AG04449 (cell line): ENCODE measurements around the gene PIGV.

Experiments used
- CTCF ChIA-PET: fragments of 350-600 bp; formaldehyde crosslinking; extraction: SDS; loops from one replicate; lab custom pipeline; 2021; ENCODE audit warnings: antibody characterized with exemption; lab: Yijun Ruan, JAX
- POLR2A ChIA-PET: fragments of 400-600, 350-600 bp; formaldehyde crosslinking; extraction: SDS; loops from one replicate; lab custom pipeline; 2020; ENCODE audit warnings: antibody characterized with exemption, inconsistent platforms; lab: Yijun Ruan, JAX
- DNase-seq: peaks from one replicate; pipeline ENCODE4 v3.0.0-alpha.2; 2010; ENCODE audit warnings: low read depth, low spot score
- H3K4me3 ChIP-seq: 2 replicates; pipeline ENCODE4 v1.5.1; 2011; ENCODE audit warnings: low read depth, mild to moderate bottlenecking, control low read depth, low read length
- CTCF ChIP-seq: IDR thresholded peaks from one replicate; pipeline ENCODE4 v1.5.1; 2011; ENCODE audit warnings: mild to moderate bottlenecking, moderate library complexity, low read length, control low read depth, inconsistent platforms; ENCODE audit not compliant: insufficient read depth; ENCODE audit errors: missing control alignments

Gene PIGV

GRCh38 chr1:26822737-26823395 is 35.1 kb downstream of the PIGV start:
- no peak for DNase-seq
- ChIA-PET POLR2A (no interaction called here), CTCF (interaction anchor here (0.9 to 4.4 kb wide), 7 partner anchors 12 to 323 kb away, joined by 3 to 36 read pairs (median 4); no protein-coding TSS in a partner anchor)
- no peak for TF ChIP-seq CTCF
- no peak overlapping the region for H3K4me3 ChIP-seq

GRCh38 chr1:26824731-26825130 is 37.0 kb downstream of the PIGV start:
- ChIA-PET CTCF (interaction anchor here (0.7 to 4.4 kb wide), 8 partner anchors 10 to 221 kb away, joined by 3 to 36 read pairs (median 5); partner anchors contain the start of gene GPN2), POLR2A (no interaction called here)
- no peak for TF ChIP-seq CTCF
- no peak overlapping the region for H3K4me3 ChIP-seq
- DNase-seq: no peak

GRCh38 chr1:26826261-26827105 is 38.7 kb downstream of the PIGV start, which contains the start of gene ZDHHC18:
Gene ZDHHC18 (plus strand): TSS chr1:26826688. CDS start chr1:26826805, 117 bp downstream.
- CTCF ChIA-PET: interaction anchor here (1.0 to 4.4 kb wide), 6 partner anchors 9 to 45 kb away, joined by 3 to 36 read pairs (median 4); no protein-coding TSS in a partner anchor
- POLR2A ChIA-PET: interaction anchor here (1.2 kb wide), 1 partner anchor 39 kb away, joined by 3 read pairs; no protein-coding TSS in a partner anchor
- no peak for DNase-seq
- TF ChIP-seq CTCF: peak; percentile 52
- peak within 1 kb of the TSS; percentile 69 for H3K4me3 ChIP-seq

- no peak for DNase-seq
- no peak for TF ChIP-seq CTCF
- H3K4me3 ChIP-seq: peak overlapping the region; percentile 69
- ChIA-PET POLR2A (no interaction called here), CTCF (interaction anchor here (2.3 kb wide), 1 partner anchor 224 kb away, joined by 15 read pairs; no protein-coding TSS in a partner anchor)
These were observed 39.4 kb downstream of the PIGV start for GRCh38 chr1:26827106-26827604.

- CTCF ChIA-PET: interaction anchor here (0.7 to 2.3 kb wide), 2 partner anchors 10 to 224 kb away, joined by 3 to 15 read pairs; no protein-coding TSS in a partner anchor
- POLR2A ChIA-PET: no interaction called here
- no peak for TF ChIP-seq CTCF
- H3K4me3 ChIP-seq: peak overlapping the region; percentile 69
- DNase-seq: no peak
These were observed 39.9 kb downstream of the PIGV start for GRCh38 chr1:26827663-26828062.
